Liver (tissue), 9 donors: ENCODE data around the gene MICAL3. TPM values are rescaled to one million over a fixed set of nuclear protein-coding genes. Genes with fewer than 3 reads are reported as not detected.

Experiments
- DNase-seq: peaks from one replicate; pipeline ENCODE4 v3.0.0-alpha.2; 2017; ENCODE audit warnings: low spot score
- H3K27ac ChIP-seq, 2 donors: one replicate each; pipeline ENCODE4 v1.7.0; 2013; ENCODE audit warnings: inconsistent platforms in 2 of 2, low read length in 2 of 2, control low read depth in 1 of 2, low read depth in 1 of 2, mild to moderate bottlenecking in 1 of 2
- H3K27me3 ChIP-seq, 4 donors: one replicate each; pipeline versions ENCODE4 v1.6.1 to v1.7.0; 2013; ENCODE audit warnings: low read length in 3 of 4, inconsistent platforms in 1 of 4, mild to moderate bottlenecking in 1 of 4, moderate library complexity in 1 of 4; ENCODE audit not compliant: control insufficient read depth in 4 of 4, insufficient read depth in 4 of 4
- H3K36me3 ChIP-seq, 4 donors: one replicate each; pipeline versions ENCODE4 v1.6.1 to v1.7.0; 2013; ENCODE audit warnings: low read length in 3 of 4, mild to moderate bottlenecking in 3 of 4, low read depth in 1 of 4, moderate library complexity in 1 of 4; ENCODE audit not compliant: control insufficient read depth in 4 of 4, insufficient read depth in 3 of 4
- H3K4me1 ChIP-seq, 4 donors: one replicate each; pipeline versions ENCODE4 v1.6.1 to v1.7.0; 2013; ENCODE audit warnings: low read length in 3 of 4, mild to moderate bottlenecking in 3 of 4, moderate library complexity in 1 of 4; ENCODE audit not compliant: control insufficient read depth in 4 of 4, insufficient read depth in 4 of 4
- H3K4me3 ChIP-seq, 3 donors: one replicate each; pipeline versions ENCODE4 v1.6.1 to v1.7.0; 2013; ENCODE audit warnings: low read length in 3 of 3, control low read depth in 1 of 3, low read depth in 1 of 3, mild to moderate bottlenecking in 1 of 3
- H3K9ac ChIP-seq, 2 donors: one replicate each; pipeline ENCODE4 v1.7.0; 2013; ENCODE audit warnings: low read length in 2 of 2, mild to moderate bottlenecking in 2 of 2, moderate library complexity in 2 of 2, control low read depth in 1 of 2, low read depth in 1 of 2
- H3K9me3 ChIP-seq, 4 donors: one replicate each; pipeline versions ENCODE4 v1.6.1 to v1.7.0; 2013; ENCODE audit warnings: low read length in 3 of 4; ENCODE audit not compliant: control insufficient read depth in 4 of 4
- EGR1 ChIP-seq, 2 donors: IDR thresholded peaks; 2 replicates each; pipeline ENCODE4 v1.6.1; 2016 to 2018; ENCODE audit warnings: antibody characterized with exemption in 2 of 2, low read depth in 2 of 2
- FOXA1 ChIP-seq: IDR thresholded peaks from 2 replicates; pipeline ENCODE4 v1.6.1; 2016; ENCODE audit warnings: antibody characterized with exemption
- GABPA ChIP-seq, 2 donors: IDR thresholded peaks in 1 of 2; conservative IDR thresholded peaks in 1 of 2; 2 replicates each; pipeline ENCODE4 v1.6.1; 2016; ENCODE audit warnings: antibody characterized with exemption in 2 of 2, mild to moderate bottlenecking in 1 of 2, moderate library complexity in 1 of 2
- HNF4A ChIP-seq, 2 donors: conservative IDR thresholded peaks; 2 replicates each; pipeline ENCODE4 v1.6.1; 2016; ENCODE audit warnings: antibody characterized with exemption in 2 of 2, mild to moderate bottlenecking in 2 of 2
- HNF4G ChIP-seq: IDR thresholded peaks from 2 replicates; pipeline ENCODE4 v1.6.1; 2016; ENCODE audit warnings: antibody characterized with exemption
- JUND ChIP-seq, 2 donors: IDR thresholded peaks; 2 replicates each; pipeline ENCODE4 v1.6.1; 2016; ENCODE audit warnings: antibody characterized with exemption in 2 of 2
- NR2F2 ChIP-seq: IDR thresholded peaks from 2 replicates; pipeline ENCODE4 v1.6.1; 2016; ENCODE audit warnings: antibody characterized with exemption
- RAD21 ChIP-seq, 2 donors: IDR thresholded peaks; 2 replicates each; pipeline ENCODE4 v1.6.1; 2016; ENCODE audit warnings: antibody characterized with exemption in 2 of 2, mild to moderate bottlenecking in 2 of 2
- RXRA ChIP-seq, 2 donors: IDR thresholded peaks; 2 replicates each; pipeline ENCODE4 v1.6.1; 2017 to 2018; ENCODE audit warnings: antibody characterized with exemption in 2 of 2, mild to moderate bottlenecking in 1 of 2
- SP1 ChIP-seq: IDR thresholded peaks from 2 replicates; pipeline ENCODE4 v1.6.1; 2018; ENCODE audit warnings: antibody characterized with exemption, mild to moderate bottlenecking
- TAF1 ChIP-seq: conservative IDR thresholded peaks from 2 replicates; pipeline ENCODE4 v1.6.1; 2016; ENCODE audit warnings: antibody characterized with exemption, mild to moderate bottlenecking
- YY1 ChIP-seq: IDR thresholded peaks from 2 replicates; pipeline ENCODE4 v1.6.1; 2016; ENCODE audit warnings: antibody characterized with exemption, mild to moderate bottlenecking
- WGBS: extraction: QIAGEN DNeasy Blood & Tissue Kit; methylation state at CpG from one replicate; pipeline ENCODE4 v1.1.7; 2013; 5-methylcytosine and 5-hydroxymethylcytosine counted together
- polyA plus RNA-seq, 2 donors: library from polyadenylated mRNA; stranded (reverse) in 1 of 2; unstranded in 1 of 2; fragments of 200-250 nt in 1 of 2; fragments of >200 nt in 1 of 2; fragmentation: Nextera tagmentation in 1 of 2; extraction: Ambion mirVana in 1 of 2; gene quantifications; one replicate each; pipeline versions ENCODE4 v1.2.1 to v1.2.3, GENCODE V29; 2013 to 2015
- total RNA-seq, 2 donors: library from RNA; depleted of rRNA; stranded (reverse); fragments of >200 nt; gene quantifications; one replicate each; pipeline ENCODE4 v1.2.3, GENCODE V29; 2014
- TF ChIP-seq, protein P1 (sequence below): IDR thresholded peaks from 2 replicates; pipeline ENCODE4 v1.6.1; 2016; ENCODE audit warnings: antibody characterized with exemption
- TF ChIP-seq, protein P2 (sequence below): IDR thresholded peaks from 2 replicates; pipeline ENCODE4 v1.6.1; 2016; ENCODE audit warnings: antibody characterized with exemption
- TF ChIP-seq, protein P3 (sequence below): IDR thresholded peaks from 2 replicates; pipeline ENCODE4 v1.6.1; 2016; ENCODE audit warnings: antibody characterized with exemption
- TF ChIP-seq, protein P4 (sequence below): fragments of 150-350 bp; IDR thresholded peaks from 2 replicates; pipeline ENCODE4 v1.5.1; 2017; ENCODE audit warnings: improper control_type of control experiment, low read depth, low read length; ENCODE audit not compliant: missing input control
- TF ChIP-seq, protein P5 (sequence below): IDR thresholded peaks from 2 replicates; pipeline ENCODE4 v1.6.1; 2016; ENCODE audit warnings: antibody characterized with exemption, mild to moderate bottlenecking
- donor health status: healthy.
- donor health status: healthy.
- donor health status: healthy.
- donor health status: healthy.
- donor health status: healthy.

MICAL3 gene
- total and polyA plus RNA-seq, 4 donors: 6.4 to 38.4 (median 23.4) TPM

DNA sequence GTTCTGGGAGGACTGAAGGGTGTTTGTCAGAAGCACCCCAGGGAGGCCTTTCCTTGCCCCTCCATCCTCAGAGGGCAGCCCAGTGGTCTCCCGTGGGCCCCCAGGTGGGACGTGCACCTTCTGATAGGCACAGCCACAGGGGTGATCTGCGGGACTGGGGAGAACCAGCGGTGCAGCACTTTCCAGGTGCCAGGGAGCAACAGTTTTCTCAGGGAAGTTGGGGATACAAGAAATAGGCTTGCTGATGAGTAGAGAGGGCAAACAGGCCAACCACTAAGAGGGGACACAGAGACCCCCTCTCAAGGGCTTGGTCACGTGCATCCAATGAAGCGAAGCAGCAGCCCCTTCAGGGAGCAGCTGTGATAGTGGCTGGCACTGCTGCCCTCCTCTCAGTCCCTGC lies 143.0 kb downstream of the MICAL3 start:
- 96% methylated on average over 6 of the region's 6 CpGs for WGBS
- Histone ChIP-seq H3K27ac (no peak overlapping the region), H3K36me3 (peaks cover 5 to 14% (median 11%) of the 10 kb centered on the region in 4 donors), H3K4me3 (no peak overlapping the region), H3K9ac (no peak overlapping the region), H3K9me3 (no peaks in the 10 kb centered on the region), H3K27me3 (no peaks in the 10 kb centered on the region), H3K4me1 (peaks cover 0 to 36% (median 24%) of the 10 kb centered on the region in 4 donors)
- DNase-seq: no peak
- TF ChIP-seq JUND (IDR thresholded peaks at IDR 0.05): no peak
- TF ChIP-seq, protein P1, sequence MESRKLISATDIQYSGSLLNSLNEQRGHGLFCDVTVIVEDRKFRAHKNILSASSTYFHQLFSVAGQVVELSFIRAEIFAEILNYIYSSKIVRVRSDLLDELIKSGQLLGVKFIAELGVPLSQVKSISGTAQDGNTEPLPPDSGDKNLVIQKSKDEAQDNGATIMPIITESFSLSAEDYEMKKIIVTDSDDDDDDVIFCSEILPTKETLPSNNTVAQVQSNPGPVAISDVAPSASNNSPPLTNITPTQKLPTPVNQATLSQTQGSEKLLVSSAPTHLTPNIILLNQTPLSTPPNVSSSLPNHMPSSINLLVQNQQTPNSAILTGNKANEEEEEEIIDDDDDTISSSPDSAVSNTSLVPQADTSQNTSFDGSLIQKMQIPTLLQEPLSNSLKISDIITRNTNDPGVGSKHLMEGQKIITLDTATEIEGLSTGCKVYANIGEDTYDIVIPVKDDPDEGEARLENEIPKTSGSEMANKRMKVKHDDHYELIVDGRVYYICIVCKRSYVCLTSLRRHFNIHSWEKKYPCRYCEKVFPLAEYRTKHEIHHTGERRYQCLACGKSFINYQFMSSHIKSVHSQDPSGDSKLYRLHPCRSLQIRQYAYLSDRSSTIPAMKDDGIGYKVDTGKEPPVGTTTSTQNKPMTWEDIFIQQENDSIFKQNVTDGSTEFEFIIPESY: no peak
- no peak for TF ChIP-seq SP1
- TF ChIP-seq HNF4G: no peak
- TF ChIP-seq, protein P2, sequence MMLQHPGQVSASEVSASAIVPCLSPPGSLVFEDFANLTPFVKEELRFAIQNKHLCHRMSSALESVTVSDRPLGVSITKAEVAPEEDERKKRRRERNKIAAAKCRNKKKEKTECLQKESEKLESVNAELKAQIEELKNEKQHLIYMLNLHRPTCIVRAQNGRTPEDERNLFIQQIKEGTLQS: no peak
- TF ChIP-seq FOXA1: no peak
- no peak for TF ChIP-seq GABPA (IDR thresholded peaks at IDR 0.05 in 1 of 2, conservative IDR thresholded peaks at IDR 0.05 in 1 of 2)
- TF ChIP-seq, protein P3, sequence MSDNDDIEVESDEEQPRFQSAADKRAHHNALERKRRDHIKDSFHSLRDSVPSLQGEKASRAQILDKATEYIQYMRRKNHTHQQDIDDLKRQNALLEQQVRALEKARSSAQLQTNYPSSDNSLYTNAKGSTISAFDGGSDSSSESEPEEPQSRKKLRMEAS: no peak
- no peak for TF ChIP-seq YY1
- TF ChIP-seq, protein P4, sequence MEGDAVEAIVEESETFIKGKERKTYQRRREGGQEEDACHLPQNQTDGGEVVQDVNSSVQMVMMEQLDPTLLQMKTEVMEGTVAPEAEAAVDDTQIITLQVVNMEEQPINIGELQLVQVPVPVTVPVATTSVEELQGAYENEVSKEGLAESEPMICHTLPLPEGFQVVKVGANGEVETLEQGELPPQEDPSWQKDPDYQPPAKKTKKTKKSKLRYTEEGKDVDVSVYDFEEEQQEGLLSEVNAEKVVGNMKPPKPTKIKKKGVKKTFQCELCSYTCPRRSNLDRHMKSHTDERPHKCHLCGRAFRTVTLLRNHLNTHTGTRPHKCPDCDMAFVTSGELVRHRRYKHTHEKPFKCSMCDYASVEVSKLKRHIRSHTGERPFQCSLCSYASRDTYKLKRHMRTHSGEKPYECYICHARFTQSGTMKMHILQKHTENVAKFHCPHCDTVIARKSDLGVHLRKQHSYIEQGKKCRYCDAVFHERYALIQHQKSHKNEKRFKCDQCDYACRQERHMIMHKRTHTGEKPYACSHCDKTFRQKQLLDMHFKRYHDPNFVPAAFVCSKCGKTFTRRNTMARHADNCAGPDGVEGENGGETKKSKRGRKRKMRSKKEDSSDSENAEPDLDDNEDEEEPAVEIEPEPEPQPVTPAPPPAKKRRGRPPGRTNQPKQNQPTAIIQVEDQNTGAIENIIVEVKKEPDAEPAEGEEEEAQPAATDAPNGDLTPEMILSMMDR: no peak
- no peak for TF ChIP-seq TAF1
- TF ChIP-seq HNF4A (conservative IDR thresholded peaks at IDR 0.05): no peak
- no peak for TF ChIP-seq RXRA (IDR thresholded peaks at IDR 0.05)
- no peak for TF ChIP-seq EGR1 (IDR thresholded peaks at IDR 0.05; ENCODE audit: low read depth in 2 of 2)
- TF ChIP-seq, protein P5, sequence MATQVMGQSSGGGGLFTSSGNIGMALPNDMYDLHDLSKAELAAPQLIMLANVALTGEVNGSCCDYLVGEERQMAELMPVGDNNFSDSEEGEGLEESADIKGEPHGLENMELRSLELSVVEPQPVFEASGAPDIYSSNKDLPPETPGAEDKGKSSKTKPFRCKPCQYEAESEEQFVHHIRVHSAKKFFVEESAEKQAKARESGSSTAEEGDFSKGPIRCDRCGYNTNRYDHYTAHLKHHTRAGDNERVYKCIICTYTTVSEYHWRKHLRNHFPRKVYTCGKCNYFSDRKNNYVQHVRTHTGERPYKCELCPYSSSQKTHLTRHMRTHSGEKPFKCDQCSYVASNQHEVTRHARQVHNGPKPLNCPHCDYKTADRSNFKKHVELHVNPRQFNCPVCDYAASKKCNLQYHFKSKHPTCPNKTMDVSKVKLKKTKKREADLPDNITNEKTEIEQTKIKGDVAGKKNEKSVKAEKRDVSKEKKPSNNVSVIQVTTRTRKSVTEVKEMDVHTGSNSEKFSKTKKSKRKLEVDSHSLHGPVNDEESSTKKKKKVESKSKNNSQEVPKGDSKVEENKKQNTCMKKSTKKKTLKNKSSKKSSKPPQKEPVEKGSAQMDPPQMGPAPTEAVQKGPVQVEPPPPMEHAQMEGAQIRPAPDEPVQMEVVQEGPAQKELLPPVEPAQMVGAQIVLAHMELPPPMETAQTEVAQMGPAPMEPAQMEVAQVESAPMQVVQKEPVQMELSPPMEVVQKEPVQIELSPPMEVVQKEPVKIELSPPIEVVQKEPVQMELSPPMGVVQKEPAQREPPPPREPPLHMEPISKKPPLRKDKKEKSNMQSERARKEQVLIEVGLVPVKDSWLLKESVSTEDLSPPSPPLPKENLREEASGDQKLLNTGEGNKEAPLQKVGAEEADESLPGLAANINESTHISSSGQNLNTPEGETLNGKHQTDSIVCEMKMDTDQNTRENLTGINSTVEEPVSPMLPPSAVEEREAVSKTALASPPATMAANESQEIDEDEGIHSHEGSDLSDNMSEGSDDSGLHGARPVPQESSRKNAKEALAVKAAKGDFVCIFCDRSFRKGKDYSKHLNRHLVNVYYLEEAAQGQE: no peak
- TF ChIP-seq RAD21 (IDR thresholded peaks at IDR 0.05): no peak
- TF ChIP-seq NR2F2: no peak
